Kidney (tissue), 14 donors: ENCODE data around the gene KDM4E. TPM values are rescaled to one million over a fixed set of nuclear protein-coding genes. Genes with fewer than 3 reads are reported as not detected.

Source experiments
- DNase-seq, 5 donors: peaks; one replicate each; pipeline ENCODE4 v3.0.0-alpha.2; 2013 to 2020
- FAIRE-seq: peaks from 2 replicates; lab custom pipeline; 2012; peaks lifted over from hg19 to GRCh38; lab: Jason Lieb, UNC
- H3K27ac ChIP-seq, 2 donors: one replicate each; pipeline ENCODE4 v1.7.0; 2013; ENCODE audit warnings: low read depth in 2 of 2, low read length in 2 of 2, inconsistent platforms in 1 of 2
- H3K27me3 ChIP-seq: one replicate; pipeline ENCODE4 v1.7.1; 2013; ENCODE audit warnings: low read length, inconsistent platforms; ENCODE audit not compliant: control insufficient read depth, insufficient read depth
- H3K36me3 ChIP-seq, 3 donors: one replicate each; pipeline versions ENCODE4 v1.7.0 to v1.7.1; 2013; ENCODE audit warnings: low read length in 3 of 3, control low read depth in 1 of 3, inconsistent platforms in 1 of 3; ENCODE audit not compliant: insufficient read depth in 3 of 3, control insufficient read depth in 2 of 3
- H3K4me1 ChIP-seq, 3 donors: one replicate each; pipeline versions ENCODE4 v1.7.0 to v1.7.1; 2013; ENCODE audit warnings: low read length in 3 of 3, inconsistent platforms in 1 of 3, low read depth in 1 of 3; ENCODE audit not compliant: control insufficient read depth in 2 of 3, insufficient read depth in 2 of 3
- H3K4me3 ChIP-seq, 3 donors: one replicate each; pipeline versions ENCODE4 v1.7.0 to v1.8.1; 2013; ENCODE audit warnings: low read length in 3 of 3, control low read depth in 1 of 3, inconsistent platforms in 1 of 3
- H3K9ac ChIP-seq, 3 donors: one replicate each; pipeline versions ENCODE4 v1.7.0 to v1.7.1; 2013; ENCODE audit warnings: low read length in 3 of 3, control low read depth in 1 of 3, inconsistent platforms in 1 of 3
- H3K9me3 ChIP-seq, 3 donors: one replicate each; pipeline versions ENCODE4 v1.7.0 to v1.7.1; 2013; ENCODE audit warnings: low read length in 3 of 3, control low read depth in 1 of 3, inconsistent platforms in 1 of 3; ENCODE audit not compliant: control insufficient read depth in 2 of 3, insufficient read depth in 1 of 3
- CTCF ChIP-seq: IDR thresholded peaks from 3 replicates; pipeline ENCODE4 v1.5.1; 2012; ENCODE audit warnings: mild to moderate bottlenecking, moderate library complexity, borderline replicate concordance; ENCODE audit not compliant: insufficient read depth; ENCODE audit errors: extremely low read depth
- intact Hi-C: fragments of 100-400 bp; cut with DNase I; formaldehyde crosslinking; loops from one replicate; pipeline ENCODE4 v1.11.1; 2022
- polyA plus RNA-seq: library from polyadenylated mRNA; stranded (reverse); fragments of 350-450 nt; fragmentation: Illumina TruSeq; extraction: RNeasy Lipid Tissue Mini Kit (QIAGEN cat#74804); gene quantifications from one replicate; pipeline ENCODE4 v1.2.3, GENCODE V29; 2014; ENCODE audit warnings: low read depth, low replicate concordance; ENCODE audit not compliant: insufficient read depth
- total RNA-seq: library from RNA; stranded (reverse); fragmentation: NEBNext Ultra II Directional; extraction: Animal tissue kit (Norgen Biotek cat#: 25700); gene quantifications from one replicate; pipeline ENCODE4 v1.2.1, GENCODE V29; 2021
- donor health status: control.
- donor health status: control.
- donor health status: control.
- donor health status: control.
- donor health status: control.
- donor health status: DM: yes; HTN: yes; CAD: no.
- donor health status: Normal renal cell carcinoma (clear cell type).

The KDM4E gene
- total and polyA plus RNA-seq, 2 donors from 2014 or later: not detected

- FAIRE-seq: no peak
- H3K27ac ChIP-seq: peak overlapping the region; percentile 97 to 98
- DNase-seq: peak; percentile 87 to 94 (median 90)
- peaks cover 0 to 8% (median 5%) of the 10 kb centered on the region in 3 donors for H3K4me1 ChIP-seq
- H3K36me3 ChIP-seq: peaks cover 0 to 2% (median 0%) of the 10 kb centered on the region in 3 donors
- TF ChIP-seq CTCF: peak; percentile 59
- intact Hi-C loops: no loop called here
- no peaks in the 10 kb centered on the region for H3K27me3 ChIP-seq
- peak overlapping the region; percentile 94 to 98 (median 96) for H3K4me3 ChIP-seq
- H3K9ac ChIP-seq: peak overlapping the region; percentile 85 to 96 (median 96)
- no peaks in the 10 kb centered on the region for H3K9me3 ChIP-seq
These were observed 42.2 kb downstream of the KDM4E start for GRCh38 chr11:95067039-95067840.

GRCh38 chr11:95067841-95068219, 42.8 kb downstream of the KDM4E start:
- no peak for FAIRE-seq
- no peak for TF ChIP-seq CTCF
- Histone ChIP-seq H3K4me3 (peak overlapping the region; percentile 94 to 98 (median 96)), H3K36me3 (peaks cover 0 to 2% (median 0%) of the 10 kb centered on the region in 3 donors), H3K9me3 (no peaks in the 10 kb centered on the region), H3K27ac (peak overlapping the region; percentile 97 to 98), H3K27me3 (no peaks in the 10 kb centered on the region), H3K9ac (peak overlapping the region; percentile 85 to 96 (median 96)), H3K4me1 (peaks cover 0 to 8% (median 5%) of the 10 kb centered on the region in 3 donors)
- intact Hi-C loops: no loop called here
- peak in 1 of 5 donors; percentile 86 for DNase-seq

- no peaks in the 10 kb centered on the region for H3K27me3 ChIP-seq
- H3K9me3 ChIP-seq: no peaks in the 10 kb centered on the region
- H3K4me3 ChIP-seq: peak overlapping the region; percentile 94 to 98 (median 96)
- intact Hi-C loops: no loop called here
- H3K4me1 ChIP-seq: peaks cover 0 to 8% (median 5%) of the 10 kb centered on the region in 3 donors
- peak; percentile 87 to 97 (median 90) for DNase-seq
- H3K27ac ChIP-seq: peak overlapping the region; percentile 97 to 98
- H3K9ac ChIP-seq: peak overlapping the region; percentile 85 to 96 (median 96)
- no peak for TF ChIP-seq CTCF
- H3K36me3 ChIP-seq: peaks cover 0 to 2% (median 0%) of the 10 kb centered on the region in 3 donors
- peak; percentile 81 for FAIRE-seq
These were observed 43.5 kb downstream of the KDM4E start for GRCh38 chr11:95068549-95068948.
